Activated T-cell treated with anti-CD3 and anti-CD28 coated beads for 1 hour (primary cell): Measurements from ENCODE around the gene TIAM2.

Source experiments
- DNase-seq: peaks from one replicate; pipeline ENCODE4 v3.0.0-alpha.2; 2020; ENCODE audit warnings: low read depth

TIAM2 gene

GRCh38 chr6:155128977-155129376 lies 133.9 kb downstream of the TIAM2 start:
- no peak for DNase-seq

GRCh38 chr6:155129744-155130143 lies 134.6 kb downstream of the TIAM2 start:
- no peak for DNase-seq

GRCh38 chr6:155130161-155130853 lies 135.2 kb downstream of the TIAM2 start:
- no peak for DNase-seq

DNA sequence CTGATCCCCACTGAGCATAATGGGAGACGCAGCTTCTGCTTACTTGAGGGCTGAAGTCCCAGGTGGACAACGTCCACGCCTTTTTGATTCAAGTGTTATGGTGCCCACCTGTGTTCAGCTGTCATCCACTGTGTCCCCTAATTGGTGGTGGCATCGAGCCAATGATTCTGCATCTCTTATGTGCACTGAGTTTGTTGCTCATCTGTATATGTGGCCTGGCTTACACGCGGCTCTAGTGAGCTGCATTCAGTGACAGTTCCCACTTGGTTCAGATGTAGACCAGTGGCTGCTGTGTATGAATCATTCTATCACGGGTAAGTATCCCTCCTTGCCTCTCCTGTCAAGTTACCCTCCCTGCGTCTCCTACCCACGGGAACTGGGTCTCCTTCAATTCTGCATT lies 137.5 kb downstream of the TIAM2 start:
- no peak for DNase-seq

DNA sequence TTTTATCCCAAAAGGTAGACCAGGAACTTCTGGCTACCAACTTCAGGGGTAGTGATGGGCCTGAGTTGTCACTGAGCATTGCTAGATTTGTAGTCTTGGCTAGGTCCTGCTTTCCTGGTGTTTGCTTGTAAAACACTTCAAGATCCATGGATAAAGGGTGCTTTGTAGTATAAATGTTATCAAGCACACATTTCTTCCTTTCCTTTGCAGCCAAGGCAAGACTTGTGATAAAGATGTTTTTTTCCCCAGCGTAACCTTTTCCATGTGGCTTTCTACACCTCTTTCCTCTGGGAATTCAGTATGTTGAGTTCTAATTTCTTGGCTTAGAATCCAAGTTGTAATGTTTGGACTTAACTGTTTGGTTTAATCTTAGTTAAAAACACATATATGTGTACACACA lies 145.9 kb downstream of the TIAM2 start:
- no peak for DNase-seq

- no peak for DNase-seq
Measured at GRCh38 chr6:155141512-155141911, 146.4 kb downstream of the TIAM2 start.

GRCh38 chr6:155142168-155143028 lies 147.3 kb downstream of the TIAM2 start:
- no peak for DNase-seq

DNA sequence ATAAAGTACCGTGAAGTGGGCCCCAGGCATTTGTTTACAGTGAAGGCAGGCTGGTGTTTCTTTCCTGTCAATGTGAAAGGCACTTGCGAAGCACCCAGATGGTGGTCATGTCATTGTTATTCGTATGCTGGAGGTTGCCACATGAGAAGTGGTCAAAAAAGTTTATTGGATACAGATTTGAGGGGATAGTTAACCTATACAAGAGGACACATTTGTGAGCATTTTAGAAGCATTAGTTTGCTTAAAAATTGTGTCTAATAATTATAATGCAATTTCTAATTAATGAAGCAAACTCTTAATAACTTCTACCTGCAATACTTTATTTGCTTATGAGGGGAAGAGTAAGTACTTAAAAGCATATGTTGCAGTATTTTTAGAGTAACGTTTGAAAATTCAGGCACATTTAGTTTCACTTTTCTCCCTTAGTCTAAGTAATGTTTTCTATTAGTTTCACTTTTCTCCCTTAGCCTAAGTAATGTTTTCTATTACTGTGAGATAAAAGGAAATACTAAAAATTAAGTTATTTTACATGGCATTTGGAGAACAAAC lies 148.0 kb downstream of the TIAM2 start:
- no peak for DNase-seq

DNA sequence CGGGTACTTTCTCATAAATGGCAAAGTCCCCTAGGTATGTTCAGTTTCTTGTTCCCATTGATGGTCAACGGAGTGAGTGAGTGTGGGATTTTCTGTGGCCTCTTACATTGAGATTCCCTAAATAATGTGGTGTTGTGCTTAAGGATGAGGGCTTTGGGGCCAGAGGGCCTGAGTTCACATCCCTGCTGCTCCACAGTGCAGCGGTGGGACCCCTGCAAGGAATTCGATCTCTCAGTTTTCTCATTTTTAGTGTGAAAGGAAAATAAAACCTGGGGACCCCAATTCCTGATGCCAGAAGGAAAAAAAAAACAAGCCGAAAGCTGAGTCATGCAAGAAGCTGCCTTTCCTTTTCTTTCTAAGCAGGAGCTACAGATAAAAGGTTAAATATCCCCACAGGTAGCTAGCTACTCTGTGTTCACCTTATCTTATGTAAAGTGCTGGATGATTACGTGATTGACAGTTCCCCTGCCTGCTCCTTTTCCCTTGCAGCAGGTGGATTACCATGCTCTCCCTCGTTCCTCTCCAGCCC lies 148.5 kb downstream of the TIAM2 start:
- DNase-seq, result no peak

DNA sequence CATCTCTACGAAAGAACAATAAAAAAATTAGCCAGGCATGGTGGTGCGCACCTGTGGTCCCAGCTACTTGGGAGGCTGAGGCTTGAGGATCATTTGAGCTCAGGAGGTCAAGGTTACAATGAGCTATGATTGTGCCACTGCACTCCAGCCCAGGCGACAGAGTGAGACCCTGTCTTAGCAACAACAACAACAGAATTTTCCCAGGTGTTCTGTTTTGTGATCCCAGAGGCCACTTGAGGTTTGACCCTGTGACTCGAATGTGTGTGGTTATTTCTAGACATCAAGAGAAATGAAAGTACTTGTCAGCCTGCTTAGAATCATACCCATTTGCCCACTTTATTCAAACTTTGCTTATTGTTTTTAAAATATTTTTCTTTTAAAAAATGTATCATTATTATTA lies 151.1 kb downstream of the TIAM2 start:
- no peak for DNase-seq

DNA sequence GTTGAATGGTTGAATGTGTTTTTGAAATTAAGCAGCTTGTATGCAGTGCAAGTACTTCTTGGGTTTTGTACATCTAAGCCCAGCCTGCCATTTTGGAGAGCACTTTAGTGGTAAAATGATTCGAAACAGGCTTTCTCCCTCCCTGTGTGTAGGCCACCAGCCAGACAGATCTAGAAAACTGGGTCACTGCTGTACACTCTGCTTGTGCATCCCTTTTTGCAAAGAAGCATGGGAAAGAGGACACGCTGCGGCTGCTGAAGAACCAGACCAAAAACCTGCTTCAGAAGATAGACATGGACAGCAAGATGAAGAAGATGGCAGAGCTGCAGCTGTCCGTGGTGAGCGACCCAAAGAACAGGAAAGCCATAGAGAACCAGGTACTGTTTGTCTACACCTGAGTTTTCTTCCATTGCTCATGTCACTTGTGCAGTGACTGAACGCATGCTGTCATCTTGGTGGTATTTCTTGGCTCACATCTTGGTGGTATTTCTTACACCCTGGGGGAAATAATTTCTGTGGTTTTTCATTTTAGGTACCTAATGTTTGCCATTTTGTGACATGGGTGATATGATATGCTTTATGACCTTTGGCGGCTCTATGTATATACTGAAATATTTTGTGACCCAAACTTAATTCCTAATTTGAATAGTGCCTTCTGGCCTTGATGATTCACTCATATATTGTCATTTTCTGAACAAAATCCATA lies 153.0 kb downstream of the TIAM2 start:
- DNase-seq, result no peak

GRCh38 chr6:155150967-155151671 lies 156.0 kb downstream of the TIAM2 start:
- no peak for DNase-seq

- DNase-seq, result no peak
Measured at GRCh38 chr6:155152211-155153076, 157.3 kb downstream of the TIAM2 start.

DNA sequence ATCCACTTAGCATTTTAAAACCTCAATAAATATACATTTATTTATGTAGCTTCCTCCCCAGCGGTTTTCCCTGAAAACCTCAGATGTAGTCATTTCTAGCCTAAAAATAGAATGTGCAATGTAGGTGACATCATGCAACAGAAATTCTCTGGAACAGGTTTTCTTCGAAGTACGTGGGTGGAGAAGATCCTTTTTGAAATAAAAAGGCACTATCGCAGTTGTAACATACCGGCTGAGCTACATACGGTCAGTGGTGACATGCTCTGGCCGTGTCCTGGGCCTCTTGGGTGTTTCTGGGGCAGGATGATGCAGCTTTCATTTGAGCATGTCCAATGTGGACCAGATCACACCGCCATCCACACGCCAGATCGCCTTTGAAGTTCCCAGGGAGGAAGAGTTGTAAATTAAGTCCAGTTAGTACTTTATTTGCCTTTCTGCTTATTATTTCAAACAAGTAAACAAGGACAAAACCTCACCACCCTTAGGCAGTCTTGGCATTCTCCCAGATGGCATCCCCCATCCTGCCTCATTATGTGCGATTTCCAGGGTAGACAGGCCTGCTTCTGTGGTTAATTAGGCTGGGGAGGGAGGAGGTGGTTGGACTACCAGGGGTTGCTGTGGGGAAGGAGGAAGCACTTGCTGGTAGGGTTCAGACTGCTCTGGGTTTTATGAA lies 159.2 kb downstream of the TIAM2 start:
- no peak for DNase-seq

DNA sequence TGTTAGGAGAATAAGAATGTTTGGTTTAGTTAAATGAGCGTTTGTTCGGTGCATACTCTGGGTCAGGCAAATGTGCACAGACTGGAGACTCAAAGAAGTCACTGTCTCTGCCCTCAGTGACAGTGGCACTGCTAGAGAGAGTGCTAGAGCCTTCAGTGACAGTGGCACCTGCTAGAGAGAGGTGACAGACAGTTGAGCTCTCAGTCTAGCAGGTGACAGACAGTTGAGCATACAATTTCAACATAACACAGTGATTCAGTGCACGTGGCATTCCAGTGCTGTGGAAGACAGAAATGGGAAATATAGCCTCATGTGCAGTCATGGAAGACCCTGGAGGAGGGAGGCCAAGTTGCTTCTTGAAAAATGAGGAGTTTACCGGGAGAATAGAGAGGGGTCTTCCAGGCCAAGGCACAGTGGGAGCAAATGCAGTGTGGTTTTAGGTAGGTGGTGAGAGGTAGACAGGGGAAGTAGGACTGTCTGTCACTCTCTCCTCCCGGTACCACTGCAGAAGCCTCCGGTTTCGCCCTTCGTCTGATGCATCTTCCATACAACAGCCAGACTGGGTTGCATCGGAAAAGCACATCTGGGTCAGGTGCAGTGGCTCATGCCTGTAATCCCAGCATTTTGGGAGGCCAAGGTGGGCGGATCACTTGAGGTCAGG lies 160.8 kb downstream of the TIAM2 start:
- DNase-seq, result no peak

DNA sequence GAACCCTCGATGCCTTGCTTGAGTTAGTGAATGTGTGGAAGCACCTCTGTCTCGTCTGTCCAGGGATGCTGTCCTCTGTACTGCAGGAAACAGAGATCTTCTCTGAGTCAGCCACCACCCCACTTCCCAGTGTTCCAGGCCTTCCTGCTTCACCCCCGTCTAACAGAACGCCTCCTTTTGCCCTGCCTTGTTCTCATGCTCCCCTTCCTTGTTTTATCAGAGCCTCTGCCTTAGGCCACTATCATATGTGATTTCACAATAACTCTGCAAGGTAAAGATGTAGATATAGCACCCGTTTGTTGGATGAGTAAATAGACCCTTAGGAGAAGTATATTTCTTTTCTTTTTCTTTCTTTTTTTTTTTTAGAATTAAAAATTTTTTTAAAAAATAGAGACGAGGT lies 162.0 kb downstream of the TIAM2 start:
- no peak for DNase-seq

DNA sequence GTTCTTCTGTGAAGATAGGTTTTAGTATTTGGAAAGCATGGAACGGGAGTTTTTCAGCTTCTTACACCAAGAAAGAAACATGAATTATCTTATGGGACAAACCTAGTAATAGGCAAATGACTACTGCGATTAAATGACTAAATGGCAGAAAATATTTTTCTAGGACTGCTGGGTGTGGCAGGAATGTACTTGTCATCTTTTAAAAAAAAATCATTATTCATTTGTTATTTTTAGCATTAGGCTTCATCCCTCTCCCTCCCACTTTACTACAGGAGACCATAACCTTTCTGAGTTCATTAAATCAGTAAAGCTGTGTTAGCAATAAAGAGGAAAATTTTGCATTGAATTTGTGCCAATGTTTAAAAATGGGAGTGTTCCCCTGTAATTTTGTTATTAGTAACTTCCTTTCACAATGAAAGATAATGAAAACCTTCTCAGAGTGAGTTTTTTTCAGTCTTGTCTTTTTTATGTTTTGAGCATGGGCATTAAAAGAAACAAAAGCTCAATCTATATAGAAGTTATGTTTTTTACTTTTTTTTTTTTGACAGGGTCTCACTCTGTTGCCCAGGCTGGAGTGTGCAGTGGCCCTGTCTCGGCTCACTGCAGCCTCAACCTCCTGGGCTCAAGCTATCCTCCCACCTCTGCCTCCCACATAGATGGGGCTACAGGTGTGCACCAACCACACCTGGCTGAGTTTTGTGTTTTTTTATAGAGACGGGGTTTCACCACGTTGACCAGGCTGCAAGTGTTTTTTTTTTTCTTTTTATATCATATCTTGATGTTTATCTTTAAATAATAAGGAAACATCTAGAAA lies 163.1 kb downstream of the TIAM2 start:
- no peak for DNase-seq

GRCh38 chr6:155162682-155163081 lies 167.6 kb downstream of the TIAM2 start:
- no peak for DNase-seq

DNA sequence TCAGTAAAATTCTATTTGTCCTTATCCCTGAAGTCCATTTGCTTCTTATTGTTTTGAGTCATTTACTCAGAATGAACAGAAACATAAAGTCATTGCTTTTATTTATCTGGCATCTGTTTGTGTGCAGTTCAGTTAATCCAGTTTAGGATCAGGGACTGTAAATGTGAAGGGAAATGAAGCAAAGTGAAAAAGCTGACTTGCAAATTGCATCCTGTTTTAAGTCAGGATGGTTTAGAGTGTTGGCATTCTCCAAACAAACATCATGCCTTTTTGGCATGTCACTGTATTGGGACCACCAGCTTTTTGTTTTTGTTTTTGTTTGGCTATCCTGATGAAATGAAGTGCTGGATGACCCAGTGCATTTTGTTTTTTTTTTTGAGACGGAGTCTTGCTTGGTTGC lies 168.5 kb downstream of the TIAM2 start:
- DNase-seq, result no peak
